H1 (cell line): ENCODE data around the gene TUBAL3. TPM values are rescaled to one million over a fixed set of nuclear protein-coding genes. Genes with fewer than 3 reads are reported as not detected.

Experiments used
- CTCF ChIA-PET: fragments of 300-600 bp; sonication (Branson Sonifier 250); formaldehyde crosslinking; loops from one replicate; lab custom pipeline; 2021; ENCODE audit not compliant: partially characterized antibody; lab: Charles Lee
- POLR2A ChIA-PET: fragments of 300-600 bp; sonication (Branson Sonifier 250); formaldehyde crosslinking; loops from one replicate; lab custom pipeline; 2021; ENCODE audit warnings: inconsistent platforms; ENCODE audit not compliant: partially characterized antibody; lab: Charles Lee
- DNase-seq, 2 experiments: peaks; one replicate each; pipeline versions ENCODE4 v3.0.0 to v3.0.0-alpha.2; 2010 to 2022; ENCODE audit warnings: low spot score in 2 of 2, low read depth in 1 of 2, mixed read lengths in 1 of 2
- FAIRE-seq: peaks from 2 replicates; lab custom pipeline; 2011; peaks lifted over from hg19 to GRCh38; lab: Jason Lieb, UNC
- H2AFZ ChIP-seq: 2 replicates; pipeline ENCODE4 v1.8.1; 2012; ENCODE audit warnings: low read length, inconsistent platforms
- H2AK5ac ChIP-seq: 2 replicates; pipeline ENCODE4 v1.6.1; 2013; ENCODE audit warnings: low read depth, low read length
- H2BK120ac ChIP-seq: replicated peaks from 2 replicates; pipeline ENCODE3; 2013; ENCODE audit warnings: low read depth, low read length, inconsistent platforms
- H2BK12ac ChIP-seq: 2 replicates; pipeline ENCODE4 v1.6.1; 2013; ENCODE audit warnings: low read depth, low read length
- H2BK15ac ChIP-seq: 2 replicates; pipeline ENCODE4 v1.6.1; 2013; ENCODE audit warnings: low read length
- H2BK20ac ChIP-seq: 2 replicates; pipeline ENCODE4 v1.6.1; 2013; ENCODE audit warnings: low read length
- H2BK5ac ChIP-seq: 2 replicates; pipeline ENCODE4 v1.6.1; 2013; ENCODE audit warnings: low read depth, low read length
- H3K14ac ChIP-seq: 2 replicates; pipeline ENCODE4 v1.6.1; 2013; ENCODE audit warnings: inconsistent platforms; ENCODE audit not compliant: insufficient read length
- H3K18ac ChIP-seq: 2 replicates; pipeline ENCODE4 v1.6.1; 2013; ENCODE audit warnings: low read length; ENCODE audit errors: extremely low read depth
- H3K23ac ChIP-seq: 2 replicates; pipeline ENCODE4 v1.6.1; 2013; ENCODE audit warnings: inconsistent platforms; ENCODE audit not compliant: insufficient read length
- H3K23me2 ChIP-seq: 2 replicates; pipeline ENCODE4 v1.6.1; 2013; ENCODE audit warnings: low read depth, low read length
- H3K27ac ChIP-seq: 2 replicates; pipeline ENCODE4 v1.6.1; 2011; ENCODE audit warnings: low read depth, low read length, inconsistent platforms
- H3K27me3 ChIP-seq, 4 experiments: replicated peaks in 1 of 4; 1 replicate in 1 of 4; 2 replicates in 3 of 4; pipeline versions ENCODE4 v1.6.1 to v1.8.1; 2011 to 2013; ENCODE audit warnings: low read length in 3 of 4, mild to moderate bottlenecking in 3 of 4, inconsistent platforms in 2 of 4, mixed read lengths in 2 of 4, moderate library complexity in 1 of 4; ENCODE audit not compliant: control insufficient read depth in 3 of 4, insufficient read depth in 3 of 4; ENCODE audit errors: extremely low read depth in 1 of 4
- H3K36me3 ChIP-seq, 4 experiments: 2 replicates each; pipeline versions ENCODE4 v1.6.1 to v1.8.1; 2011 to 2013; ENCODE audit warnings: mild to moderate bottlenecking in 4 of 4, low read length in 3 of 4, moderate library complexity in 2 of 4, control low read depth in 1 of 4, inconsistent platforms in 1 of 4; ENCODE audit not compliant: insufficient read depth in 4 of 4, control insufficient read depth in 2 of 4
- H3K4ac ChIP-seq: replicated peaks from 2 replicates; pipeline ENCODE3; 2013; ENCODE audit warnings: low read length, low read depth, mixed read lengths, inconsistent platforms; ENCODE audit not compliant: insufficient read length
- H3K4me1 ChIP-seq, 4 experiments: replicated peaks in 1 of 4; 1 replicate in 1 of 4; 2 replicates in 3 of 4; pipeline versions ENCODE4 v1.6.1 to v1.8.1; 2011 to 2013; ENCODE audit warnings: low read length in 3 of 4, inconsistent platforms in 2 of 4, mixed read lengths in 1 of 4; ENCODE audit not compliant: insufficient read depth in 4 of 4, control insufficient read depth in 3 of 4
- H3K4me2 ChIP-seq, 2 experiments: 2 replicates each; pipeline versions ENCODE4 v1.6.1 to v1.8.1; 2011 to 2013; ENCODE audit warnings: low read depth in 2 of 2, low read length in 2 of 2, control low read depth in 1 of 2, inconsistent platforms in 1 of 2, mild to moderate bottlenecking in 1 of 2; ENCODE audit not compliant: insufficient read depth in 1 of 2
- H3K4me3 ChIP-seq, 4 experiments: fragments of 200-600, 300-600 bp in 1 of 4; sonication (generic), shearing (Covaris generic), sonication (Bioruptor Twin) in 1 of 4; 2 replicates each; pipeline versions ENCODE4 v1.5.1 to v1.8.1; 2011 to 2016; ENCODE audit warnings: low read length in 4 of 4, low read depth in 3 of 4, control low read depth in 2 of 4, inconsistent platforms in 2 of 4, mild to moderate bottlenecking in 2 of 4, mixed read lengths in 1 of 4, moderate library complexity in 1 of 4; ENCODE audit not compliant: insufficient read depth in 2 of 4; ENCODE audit errors: extremely low read depth in 1 of 4
- H3K56ac ChIP-seq: replicated peaks from 2 replicates; pipeline ENCODE3; 2013; ENCODE audit warnings: low read depth, mild to moderate bottlenecking, mixed read lengths, low read length, inconsistent platforms; ENCODE audit not compliant: insufficient read length
- H3K79me1 ChIP-seq: 2 replicates; pipeline ENCODE4 v1.6.1; 2013; ENCODE audit warnings: low read depth, low read length, control low read depth
- H3K79me2 ChIP-seq, 2 experiments: 2 replicates each; pipeline versions ENCODE4 v1.6.1 to v1.8.1; 2012 to 2013; ENCODE audit warnings: low read length in 2 of 2, mild to moderate bottlenecking in 2 of 2, inconsistent platforms in 1 of 2; ENCODE audit not compliant: insufficient read depth in 2 of 2, control insufficient read depth in 1 of 2
- H3K9ac ChIP-seq, 4 experiments: replicated peaks in 1 of 4; 1 replicate in 1 of 4; 2 replicates in 3 of 4; pipeline versions ENCODE4 v1.6.1 to v1.8.1; 2011 to 2013; ENCODE audit warnings: low read depth in 3 of 4, low read length in 3 of 4, control low read depth in 2 of 4, mild to moderate bottlenecking in 2 of 4, moderate library complexity in 2 of 4, inconsistent platforms in 1 of 4; ENCODE audit errors: extremely low read depth in 1 of 4
- H3K9me3 ChIP-seq, 2 experiments: 2 replicates each; pipeline versions ENCODE4 v1.6.1 to v1.8.1; 2012 to 2013; ENCODE audit warnings: mild to moderate bottlenecking in 2 of 2, moderate library complexity in 2 of 2, control low read depth in 1 of 2, inconsistent platforms in 1 of 2, low read depth in 1 of 2, low read length in 1 of 2, mixed read lengths in 1 of 2; ENCODE audit not compliant: insufficient read depth in 2 of 2
- H4K20me1 ChIP-seq, 2 experiments: replicated peaks in 1 of 2; 2 replicates each; pipeline versions ENCODE3 to v1.8.1; 2011 to 2013; ENCODE audit warnings: inconsistent platforms in 2 of 2, low read length in 2 of 2, mild to moderate bottlenecking in 1 of 2; ENCODE audit not compliant: insufficient read depth in 2 of 2, control insufficient read depth in 1 of 2
- H4K5ac ChIP-seq: 2 replicates; pipeline ENCODE4 v1.6.1; 2013; ENCODE audit warnings: low read length, low read depth, mixed read lengths, inconsistent platforms; ENCODE audit not compliant: insufficient read length
- H4K8ac ChIP-seq: 2 replicates; pipeline ENCODE4 v1.8.0; 2013; ENCODE audit warnings: mild to moderate bottlenecking, moderate library complexity, low read length, inconsistent platforms; ENCODE audit not compliant: insufficient read depth; ENCODE audit errors: extremely low read depth
- H4K91ac ChIP-seq: replicated peaks from 2 replicates; pipeline ENCODE3; 2013; ENCODE audit warnings: low read length, mixed read lengths, inconsistent platforms; ENCODE audit not compliant: insufficient read length
- BACH1 ChIP-seq: IDR thresholded peaks from 2 replicates; pipeline ENCODE4 v1.6.1; 2012; ENCODE audit warnings: low read length, improper control_type of control experiment
- CHD1 ChIP-seq: IDR thresholded peaks from 2 replicates; pipeline ENCODE4 v1.6.1; 2012; ENCODE audit warnings: low read depth, low read length, improper control_type of control experiment
- CREB1 ChIP-seq: IDR thresholded peaks from 2 replicates; pipeline ENCODE4 v1.6.1; 2012; ENCODE audit warnings: inconsistent platforms
- CTBP2 ChIP-seq: IDR thresholded peaks from 2 replicates; pipeline ENCODE4 v1.7.0; 2011; ENCODE audit warnings: borderline replicate concordance, mild to moderate bottlenecking, moderate library complexity, mixed read lengths, low read length; ENCODE audit not compliant: insufficient read depth, insufficient read length
- EGR1 ChIP-seq: IDR thresholded peaks from 2 replicates; pipeline ENCODE4 v1.6.1; 2011; ENCODE audit warnings: low read depth, low read length, borderline replicate concordance
- HDAC2 ChIP-seq, 2 experiments: fragments of 300-600 bp in 1 of 2; sonication (generic) in 1 of 2; IDR thresholded peaks; 2 replicates each; pipeline ENCODE4 v1.6.1; 2011 to 2012; ENCODE audit warnings: low read depth in 2 of 2, low read length in 2 of 2, mild to moderate bottlenecking in 2 of 2, moderate library complexity in 2 of 2, borderline replicate concordance in 1 of 2, inconsistent platforms in 1 of 2
- JUND ChIP-seq: IDR thresholded peaks from 2 replicates; pipeline ENCODE4 v1.6.1; 2011; ENCODE audit warnings: mild to moderate bottlenecking, improper control_type of control experiment, low read length
- KDM5A ChIP-seq: fragments of 200-600 bp; IDR thresholded peaks from 2 replicates; pipeline ENCODE4 v1.7.1; 2012; ENCODE audit warnings: mild to moderate bottlenecking, low read length, inconsistent platforms, mixed read lengths
- SAP30 ChIP-seq: fragments of 300-600 bp; sonication (generic); IDR thresholded peaks from 2 replicates; pipeline ENCODE4 v1.7.1; 2012; ENCODE audit warnings: low read length, moderate library complexity, mild to moderate bottlenecking, inconsistent platforms; ENCODE audit not compliant: insufficient read depth, insufficient replicate concordance
- SIN3A ChIP-seq, 2 experiments: IDR thresholded peaks in 1 of 2; conservative IDR thresholded peaks in 1 of 2; 2 replicates each; pipeline ENCODE4 v1.6.1; 2011 to 2012; ENCODE audit warnings: low read length in 2 of 2, improper control_type of control experiment in 1 of 2, low read depth in 1 of 2, mild to moderate bottlenecking in 1 of 2
- TAF1 ChIP-seq: IDR thresholded peaks from 2 replicates; pipeline ENCODE4 v1.6.1; 2011; ENCODE audit warnings: mild to moderate bottlenecking, low read depth, low read length
- TBP ChIP-seq: IDR thresholded peaks from 2 replicates; pipeline ENCODE4 v1.6.1; 2011; ENCODE audit warnings: low read depth, low read length, improper control_type of control experiment
- TCF12 ChIP-seq: IDR thresholded peaks from 2 replicates; pipeline ENCODE4 v1.6.1; 2011; ENCODE audit warnings: low read depth, mild to moderate bottlenecking, low read length
- WGBS, 2 experiments: shearing (Covaris generic) in 1 of 2; methylation state at CpG; one replicate each; pipeline versions ENCODE4 v1.1.6 to v1.1.7; 2013 to 2015; ENCODE audit warnings: low lambda C conversion rate in 2 of 2, mixed read lengths in 2 of 2, inconsistent platforms in 1 of 2, low coverage in 1 of 2, missing lambda C conversion rate in 1 of 2; ENCODE audit not compliant: insufficient replicate concordance in 2 of 2, insufficient coverage in 1 of 2, insufficient read length in 1 of 2; ENCODE audit errors: extremely low coverage in 1 of 2, missing lambda C conversion rate in 1 of 2; 5-methylcytosine and 5-hydroxymethylcytosine counted together
- polyA plus RNA-seq, 7 experiments: library from polyadenylated mRNA; depleted of rRNA in 3 of 7; stranded (reverse) in 5 of 7; unstranded in 2 of 7; fragments of >200 nt in 5 of 7; fragments of 200-250 nt in 2 of 7; gene quantifications; 1 replicate in 5 of 7; 2 replicates in 1 of 7; 4 replicates in 1 of 7; pipeline versions ENCODE4 v1.2.1 to v1.2.3, GENCODE V29; 2011 to 2013; ENCODE audit warnings: missing spikeins in 2 of 7, mixed read lengths in 2 of 7
- total RNA-seq: library from RNA; stranded (reverse); fragmentation: NEBNext Ultra II Directional; extraction: Animal tissue kit (Norgen Biotek cat#: 25700); gene quantifications from 2 replicates; pipeline ENCODE4 v1.2.1, GENCODE V29; 2021
- TF ChIP-seq, protein P1 (sequence below): IDR thresholded peaks from 2 replicates; pipeline ENCODE4 v1.6.1; 2012; ENCODE audit warnings: inconsistent platforms

Gene TUBAL3
- total and polyA plus RNA-seq, 2 of the 8 experiments (the other 6 are each of a cell fraction or from before 2014, with no cell fraction given), result 0.17 TPM; not detected in 1

DNA sequence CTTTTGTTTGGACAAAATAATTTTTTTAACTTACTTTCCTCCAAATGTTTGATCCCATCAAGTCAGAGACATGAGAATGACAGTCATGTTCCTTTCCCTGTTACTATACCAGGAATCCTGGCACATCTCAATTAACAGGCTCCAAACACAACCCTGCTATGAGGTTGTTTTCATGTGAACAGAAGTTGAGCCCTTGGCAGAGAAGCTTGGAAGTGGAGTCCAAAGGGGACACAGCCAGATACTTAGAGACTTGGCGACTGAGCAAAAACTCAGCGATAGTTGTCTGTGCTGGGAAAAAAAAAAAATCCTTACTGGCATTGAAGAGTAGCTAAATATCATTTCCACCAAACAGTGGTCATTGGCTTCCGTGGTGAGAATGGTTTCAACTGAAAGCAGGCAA is 12.8 kb downstream of the TUBAL3 start:
- CTCF ChIA-PET, result interaction anchor here (1.2 to 1.6 kb wide), 2 partner anchors 42 to 542 kb away, joined by 3 to 5 read pairs; no protein-coding TSS in a partner anchor
- no peak overlapping the region for H3K56ac ChIP-seq
- peaks cover 28 to 29% of the 10 kb centered on the region in 2 experiments for H3K9me3 ChIP-seq

More for the DNA sequence above, 12.8 kb downstream of the TUBAL3 start:
- Histone ChIP-seq H3K18ac (no peak overlapping the region), H3K79me2 (no peaks in the 10 kb centered on the region), H2BK15ac (no peak overlapping the region), H3K27ac (no peak overlapping the region), H3K4me1 (no peaks in the 10 kb centered on the region), H3K4me3 (no peak overlapping the region), H2BK20ac (no peak overlapping the region), H4K5ac (no peak overlapping the region), H2BK120ac (no peak overlapping the region), H2AFZ (no peak overlapping the region), H4K20me1 (no peaks in the 10 kb centered on the region), H4K8ac (no peak overlapping the region)
- WGBS, 2 experiments, result 88% methylated on average over 3 of the region's 3 CpGs; no CpG with 5 or more reads in 1 of the 2 experiments
- POLR2A ChIA-PET, result no interaction called here
- FAIRE-seq, result no peak
- TF ChIP-seq, protein P1, sequence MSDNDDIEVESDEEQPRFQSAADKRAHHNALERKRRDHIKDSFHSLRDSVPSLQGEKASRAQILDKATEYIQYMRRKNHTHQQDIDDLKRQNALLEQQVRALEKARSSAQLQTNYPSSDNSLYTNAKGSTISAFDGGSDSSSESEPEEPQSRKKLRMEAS, result no peak
- TF ChIP-seq CHD1 (no peak), TAF1 (no peak), JUND (no peak), CREB1 (no peak), BACH1 (no peak), CTBP2 (no peak), SAP30 (no peak), HDAC2 (IDR thresholded peaks at IDR 0.05; ENCODE audit: borderline replicate concordance in 1 of 2, low read depth in 2 of 2, low read length in 2 of 2) (no peak), TCF12 (no peak), SIN3A (conservative IDR thresholded peaks at IDR 0.05 in 1 of 2, IDR thresholded peaks at IDR 0.05 in 1 of 2; ENCODE audit: low read depth in 1 of 2, low read length in 2 of 2) (no peak), KDM5A (no peak), EGR1 (no peak), TBP (no peak)
- TF ChIP-seq, all 59 proteins: peak for 0
- Histone ChIP-seq H3K4me2 (no peak overlapping the region), H2AK5ac (no peak overlapping the region), H2BK12ac (no peak overlapping the region), H3K79me1 (no peaks in the 10 kb centered on the region), H3K23me2 (no peaks in the 10 kb centered on the region), H3K23ac (no peak overlapping the region), H3K14ac (no peak overlapping the region), H3K4ac (no peak overlapping the region), H4K91ac (no peak overlapping the region), H3K36me3 (no peaks in the 10 kb centered on the region), H3K27me3 (no peaks in the 10 kb centered on the region), H2BK5ac (no peak overlapping the region), H3K9ac (no peak overlapping the region)
- no peak for DNase-seq
